HG03060 (cell line): ENCODE measurements around the gene OR10H4.
"Not testable (repeated sequence)": the region's sequence is repeated elsewhere in the genome, so short reads cannot be mapped to it uniquely, and the experiment has no call there.

Experiments
- ATAC-seq: cut with Tn5 transposase; IDR thresholded peaks from one replicate; pipeline ENCODE4 v1.9.1; 2021; ENCODE audit warnings: low read depth, moderate number of reproducible peaks; ENCODE audit not compliant: unreplicated experiment

OR10H4 gene

DNA sequence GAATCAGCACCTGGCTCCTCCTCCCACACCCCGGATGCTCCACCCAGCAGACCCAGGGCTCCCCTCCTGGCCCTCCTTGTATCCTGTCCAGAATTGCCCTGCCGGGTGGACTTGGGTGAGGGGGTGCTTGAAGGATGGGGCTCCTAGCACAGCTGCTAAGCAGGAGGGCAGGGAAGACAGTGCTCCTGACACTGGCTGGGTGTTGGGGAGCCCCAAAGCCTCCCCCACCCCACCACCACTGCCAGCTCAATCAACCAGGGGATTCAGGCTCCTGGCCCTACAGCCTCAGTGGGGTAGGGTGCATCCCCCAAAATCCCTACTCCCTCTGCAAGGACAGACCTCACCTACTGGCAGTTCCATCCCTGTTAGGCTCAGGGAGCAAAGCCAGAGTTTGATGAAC is 11.9 kb upstream of the OR10H4 start:
- no peak for ATAC-seq

DNA sequence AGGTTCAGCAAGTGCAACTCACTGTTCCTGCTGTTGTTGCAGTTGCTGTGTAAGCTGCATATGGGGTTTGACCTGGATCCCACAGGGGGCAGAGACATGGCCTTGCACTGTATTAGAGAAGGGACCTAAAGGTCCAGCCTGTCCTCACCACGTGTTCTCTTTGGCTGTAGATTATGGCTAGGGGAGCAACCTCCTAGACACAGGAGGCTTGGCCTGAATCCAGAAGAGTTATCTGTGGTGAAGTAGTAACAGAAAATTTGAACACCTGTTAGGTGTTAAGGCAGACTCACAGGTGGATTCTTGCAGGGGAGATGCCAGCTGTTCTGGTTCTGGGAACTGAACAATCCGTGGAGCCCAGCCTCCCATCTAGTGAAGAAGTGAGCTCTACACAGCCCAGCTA is 11.0 kb upstream of the OR10H4 start:
- ATAC-seq: no peak

DNA sequence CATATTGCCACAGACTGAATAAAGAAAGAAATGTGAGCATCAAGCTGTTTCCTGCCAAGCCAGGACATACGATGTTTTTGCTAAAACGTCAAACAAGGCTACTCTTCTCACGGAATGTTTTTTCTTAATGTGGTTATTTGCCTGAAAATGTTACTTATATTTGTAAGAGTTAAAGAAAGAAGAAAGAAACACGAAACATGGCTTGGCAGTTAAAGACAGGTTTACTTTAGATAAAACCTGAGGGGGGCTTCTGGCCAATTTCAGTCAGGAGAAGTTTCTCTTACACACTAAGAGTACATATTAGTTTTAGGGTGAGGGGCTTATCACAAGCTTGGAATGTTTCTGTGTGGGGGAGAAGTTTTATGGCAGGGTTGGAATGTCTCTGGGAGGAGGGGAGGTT is 4.4 kb upstream of the OR10H4 start:
- ATAC-seq: no peak

DNA sequence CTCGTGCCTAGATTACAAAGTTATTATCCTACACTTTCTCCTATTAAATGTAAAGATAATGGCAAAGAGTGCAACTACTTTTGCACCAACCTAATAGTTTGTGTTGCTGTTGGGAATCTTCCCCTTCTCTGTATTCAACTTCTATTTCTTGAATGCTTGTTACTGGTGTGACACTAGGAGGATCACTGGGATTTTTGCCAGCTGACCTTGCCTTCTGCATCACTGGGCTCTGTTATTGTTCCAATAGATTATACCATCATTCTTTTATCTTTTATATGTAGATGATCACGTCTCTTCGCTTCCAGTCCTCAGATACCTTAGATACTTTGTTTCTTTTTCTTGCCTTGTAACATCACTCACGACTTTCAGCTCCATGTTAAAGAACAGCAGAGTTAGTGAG is 3.5 kb upstream of the OR10H4 start:
- no peak for ATAC-seq

DNA sequence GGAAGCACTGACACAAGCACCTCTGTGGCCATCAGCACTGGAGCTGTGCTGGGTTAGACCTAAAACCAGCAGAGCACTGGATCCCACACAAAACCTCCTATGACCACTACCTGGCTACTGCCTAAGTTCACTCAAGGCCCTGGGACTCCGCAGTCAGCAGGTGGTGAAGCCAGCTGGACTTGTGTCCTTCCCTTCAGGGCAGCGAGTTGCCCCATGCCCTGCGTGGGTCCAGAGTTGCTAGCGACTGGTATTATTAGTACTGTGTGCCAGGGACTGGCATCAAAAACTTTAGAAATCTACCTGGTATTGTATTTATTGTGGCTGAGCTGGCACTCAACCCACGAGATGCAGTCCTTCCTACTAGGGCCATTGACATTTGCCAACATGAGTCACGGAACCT is 6.0 kb downstream of the OR10H4 start:
- no peak for ATAC-seq

DNA sequence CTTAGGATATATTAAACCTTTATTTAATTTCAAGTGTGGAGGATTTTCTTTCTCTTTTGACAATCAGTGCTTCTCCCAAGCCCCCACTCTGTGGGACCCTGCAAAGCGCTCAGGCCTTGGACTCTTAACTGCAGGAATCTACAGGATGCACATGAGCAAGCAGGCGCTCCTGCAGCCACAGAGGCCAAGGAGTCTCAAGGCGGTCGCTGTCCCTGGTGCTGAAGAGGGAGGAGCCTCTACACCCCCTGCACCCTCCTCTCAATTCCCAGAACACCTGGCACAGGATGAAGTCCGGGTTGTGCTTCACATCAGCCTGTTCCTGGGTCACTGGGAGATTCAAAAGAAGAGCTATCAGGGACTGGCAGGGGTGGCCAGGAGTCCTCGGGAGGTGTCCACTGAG is 13.5 kb downstream of the OR10H4 start:
- ATAC-seq: no peak

DNA sequence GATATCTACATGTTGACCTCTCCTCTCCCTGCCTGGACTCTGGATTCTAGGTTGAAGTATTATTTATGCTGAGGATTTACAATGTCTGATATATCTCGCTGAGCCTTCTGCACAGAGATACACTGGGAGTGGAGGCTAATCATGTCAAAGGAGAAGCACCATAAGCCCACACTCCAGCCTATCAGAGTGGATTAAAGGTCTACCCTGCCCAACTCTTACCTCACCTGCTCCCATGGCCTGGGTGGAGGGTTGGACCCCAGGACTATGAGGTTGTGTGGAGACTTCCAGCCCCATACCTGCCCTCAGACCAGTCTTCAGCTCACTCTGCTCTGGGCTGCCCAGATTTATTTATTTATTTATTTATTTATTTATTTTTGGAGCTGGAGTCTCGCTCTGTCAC is 15.4 kb downstream of the OR10H4 start:
- no peak for ATAC-seq

DNA sequence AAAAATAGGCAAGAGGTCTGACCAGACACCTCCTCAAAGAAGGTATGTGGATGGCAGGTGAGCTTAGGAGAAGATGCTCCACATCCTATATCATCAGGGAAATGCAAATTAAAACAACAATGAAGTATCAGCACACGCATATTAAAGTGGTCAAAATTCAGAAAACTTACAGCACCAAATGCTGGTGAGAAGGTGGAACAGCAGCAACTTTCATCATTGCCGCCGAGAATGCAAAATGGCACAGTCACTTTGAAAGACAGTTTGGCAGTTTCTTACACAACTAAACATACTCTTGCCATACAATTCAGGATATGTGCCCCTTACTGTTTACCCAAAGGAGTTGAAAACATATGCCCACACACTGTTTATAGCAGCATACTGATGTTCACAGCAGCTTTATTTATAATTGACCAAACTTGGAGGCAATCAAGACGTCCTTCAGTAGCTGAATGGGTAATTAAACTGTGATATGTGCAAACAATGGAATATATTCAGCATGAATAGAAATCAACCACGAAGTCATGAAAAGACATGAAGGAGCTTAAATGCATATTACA is 22.5 kb downstream of the OR10H4 start:
- ATAC-seq: no peak

DNA sequence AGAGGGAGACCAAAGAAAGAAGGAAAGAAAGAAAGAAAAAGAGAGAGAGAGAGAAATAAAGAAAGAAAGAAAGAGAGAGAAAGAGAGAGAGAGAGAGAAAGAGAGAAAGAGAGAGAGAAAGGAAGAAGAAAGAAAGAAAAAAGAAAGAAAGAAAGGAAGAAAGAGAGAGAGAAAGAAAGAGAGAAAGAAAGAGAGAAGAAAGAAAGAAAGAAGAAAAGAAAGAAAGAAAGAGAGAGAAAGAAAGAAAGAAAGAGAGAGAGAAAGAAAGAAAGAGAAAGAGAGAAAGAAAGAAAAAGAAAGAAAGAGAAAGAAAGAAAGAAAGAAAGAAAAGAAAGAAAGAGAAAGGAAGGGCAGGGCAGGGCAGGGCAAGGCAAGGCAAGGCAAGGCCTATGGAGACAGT is 23.2 kb downstream of the OR10H4 start:
- ATAC-seq: not testable (repeated sequence)

DNA sequence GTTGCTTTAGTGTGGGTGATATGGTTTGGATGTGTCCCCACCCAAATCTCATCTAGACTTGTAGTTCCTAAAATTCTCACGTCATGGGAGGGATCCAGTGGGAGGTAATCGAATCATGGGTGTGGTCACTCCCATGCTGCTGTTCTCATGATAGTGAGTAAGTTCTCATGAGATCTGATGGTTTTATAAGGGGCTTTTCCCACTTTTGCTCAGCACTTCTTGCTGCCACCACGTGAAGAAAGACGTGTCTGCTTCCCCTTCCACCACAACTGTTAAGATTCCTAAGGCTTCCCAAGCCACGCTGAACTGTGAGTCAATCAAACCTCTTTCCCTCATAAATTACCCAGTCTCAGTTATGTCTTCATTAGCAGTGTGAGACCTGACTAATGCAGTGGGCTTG is 26.0 kb downstream of the OR10H4 start:
- no peak for ATAC-seq

DNA sequence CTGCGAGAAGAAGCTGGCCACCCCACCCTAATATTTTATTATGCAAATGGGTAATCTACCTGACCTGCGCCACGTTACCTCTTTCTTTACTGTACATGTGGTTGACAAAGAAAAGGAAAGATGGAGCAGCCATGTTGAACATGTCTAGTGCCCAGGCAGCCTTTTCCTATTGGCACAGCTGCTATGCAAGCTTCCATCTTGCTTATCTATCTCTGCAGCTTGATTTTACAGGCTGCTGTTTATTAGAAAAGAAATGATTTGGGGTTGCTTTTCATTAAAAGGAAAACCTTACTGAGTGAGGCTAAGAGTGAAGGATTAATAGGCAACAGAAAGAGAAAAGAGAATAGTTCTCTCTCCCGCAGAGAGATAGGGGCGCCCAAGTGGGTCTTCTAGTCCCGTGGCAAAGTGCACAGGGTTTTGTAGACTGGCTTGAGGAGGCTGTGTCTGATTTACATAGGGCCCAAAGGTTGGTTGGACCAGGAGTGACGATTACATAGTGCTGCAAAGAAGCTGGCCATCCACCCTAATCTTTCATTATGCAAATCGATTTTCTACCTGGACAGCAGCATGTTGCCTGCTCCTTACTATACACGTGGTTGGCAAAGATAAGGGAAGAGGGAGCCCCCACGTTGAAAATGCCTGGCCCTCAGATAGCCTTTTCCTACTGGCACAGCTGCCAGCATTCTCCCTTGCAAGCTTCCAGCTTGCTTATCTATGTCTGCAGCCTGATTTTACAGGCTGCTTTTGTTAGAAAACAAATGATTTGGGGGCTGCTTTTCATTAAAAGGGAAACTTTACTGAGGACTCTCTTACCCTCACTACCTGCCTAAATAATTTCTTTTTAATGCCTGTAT is 28.3 kb downstream of the OR10H4 start:
- ATAC-seq: no peak

DNA sequence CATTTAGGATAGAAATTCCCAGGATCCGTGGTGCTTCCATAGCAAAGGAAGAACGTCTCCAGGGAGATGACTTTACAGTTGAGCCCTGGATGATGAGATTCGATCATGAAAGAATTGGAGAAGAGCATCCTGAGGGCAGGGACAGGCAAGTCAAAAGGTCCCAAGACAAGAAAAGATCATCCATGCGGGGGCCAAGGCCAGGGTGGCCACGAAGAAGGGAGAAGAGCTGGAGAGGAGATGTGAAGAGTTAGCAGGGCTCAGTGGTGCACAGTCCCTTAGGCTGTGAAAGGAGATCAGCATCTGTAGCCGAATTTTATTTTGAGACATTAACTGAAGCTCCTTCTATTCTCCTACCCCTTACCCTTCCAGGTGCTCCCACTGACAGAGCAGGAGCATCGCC is 28.9 kb downstream of the OR10H4 start:
- ATAC-seq: no peak

DNA sequence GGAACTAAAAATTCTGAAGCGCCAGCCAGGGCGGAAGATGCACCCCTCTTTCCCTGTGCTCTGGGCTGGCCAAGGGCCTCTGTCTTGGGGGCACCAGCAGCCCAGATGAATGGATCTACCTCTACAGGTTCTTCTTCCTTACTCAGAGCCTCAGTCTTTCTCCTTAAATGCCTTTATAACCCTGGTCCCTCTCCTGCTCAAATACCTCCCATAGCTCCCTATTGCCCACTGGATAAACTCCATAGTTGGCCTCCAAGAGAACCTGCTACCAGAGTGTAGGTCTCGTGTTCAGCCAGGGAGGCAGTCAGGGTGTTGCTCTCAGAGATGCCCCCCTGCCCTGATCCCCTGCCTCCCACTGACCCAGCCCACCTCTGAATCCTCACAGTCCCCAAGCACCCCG is 30.5 kb downstream of the OR10H4 start:
- ATAC-seq: no peak

DNA sequence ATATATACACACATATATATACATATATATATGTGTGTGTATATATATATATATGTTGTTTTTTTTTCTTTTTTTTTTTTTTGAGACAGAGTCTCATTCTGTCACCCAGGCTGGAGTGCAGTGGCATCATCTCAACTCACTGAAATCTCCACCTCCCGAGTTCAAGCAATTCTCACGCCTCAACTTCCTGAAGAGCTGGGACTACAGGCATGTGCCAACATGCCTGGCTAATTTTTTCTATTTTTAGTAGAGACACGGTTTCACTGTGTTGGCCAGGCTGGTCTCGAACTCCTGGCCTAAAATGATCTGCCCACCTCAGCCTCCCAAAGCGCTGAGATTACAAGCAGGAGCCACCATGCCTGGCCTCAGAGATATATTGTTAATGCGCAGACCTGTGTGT is 37.0 kb downstream of the OR10H4 start:
- ATAC-seq: not testable (repeated sequence)

DNA sequence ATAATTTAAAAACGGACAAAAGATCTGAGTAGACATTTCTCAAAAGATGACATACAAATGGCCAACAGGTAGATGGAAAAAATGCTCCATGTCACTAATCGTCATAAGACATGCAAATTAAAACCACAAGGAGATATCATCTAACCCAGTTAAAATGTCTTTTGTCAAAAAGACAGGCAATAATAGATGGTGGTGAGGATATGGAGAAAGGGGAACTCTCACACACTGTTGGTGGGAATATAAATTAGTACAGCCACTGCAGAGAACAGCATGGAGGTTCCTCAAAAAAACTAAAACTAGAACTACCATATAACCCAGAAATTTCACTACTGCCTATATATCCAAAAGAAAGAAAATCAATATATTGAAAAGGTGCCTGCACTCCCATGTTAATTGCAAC is 37.9 kb downstream of the OR10H4 start:
- ATAC-seq: no peak

DNA sequence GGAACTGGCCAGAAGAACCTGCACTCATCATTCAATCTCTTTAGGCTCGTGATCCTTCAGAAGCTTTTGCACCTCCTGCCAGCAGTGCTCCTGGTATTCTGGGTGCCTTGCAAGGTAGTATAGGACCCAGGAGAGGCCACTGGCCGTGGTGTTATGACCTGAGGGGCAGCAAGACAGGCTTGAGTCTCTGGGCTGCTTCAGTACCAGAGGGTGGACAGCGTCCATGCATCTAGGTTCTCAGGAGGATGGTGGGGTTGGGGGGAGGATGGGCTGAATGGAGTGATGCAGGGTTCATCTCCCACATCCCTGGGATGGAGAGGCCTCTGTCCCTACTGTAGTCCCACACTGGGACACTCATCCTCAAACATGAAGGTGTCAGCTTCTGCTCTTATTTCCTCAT is 41.1 kb downstream of the OR10H4 start:
- ATAC-seq: no peak

DNA sequence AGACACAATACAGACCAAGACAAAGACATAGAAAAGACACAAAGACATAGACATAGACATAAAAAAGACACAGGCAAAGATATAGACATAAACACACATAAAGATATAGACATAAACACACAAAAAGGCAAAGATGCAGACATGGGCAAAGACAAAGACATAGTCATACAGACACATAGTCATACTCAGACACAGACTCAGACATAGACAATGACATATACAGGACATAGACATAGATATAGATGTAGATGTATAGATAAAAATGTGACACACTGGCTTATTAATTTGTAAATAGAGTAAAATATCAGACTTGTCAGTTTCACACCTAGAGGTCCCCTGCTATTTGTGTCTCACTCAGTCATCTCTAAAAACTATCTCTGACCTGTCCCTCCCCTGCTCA is 42.8 kb downstream of the OR10H4 start:
- ATAC-seq: no peak

DNA sequence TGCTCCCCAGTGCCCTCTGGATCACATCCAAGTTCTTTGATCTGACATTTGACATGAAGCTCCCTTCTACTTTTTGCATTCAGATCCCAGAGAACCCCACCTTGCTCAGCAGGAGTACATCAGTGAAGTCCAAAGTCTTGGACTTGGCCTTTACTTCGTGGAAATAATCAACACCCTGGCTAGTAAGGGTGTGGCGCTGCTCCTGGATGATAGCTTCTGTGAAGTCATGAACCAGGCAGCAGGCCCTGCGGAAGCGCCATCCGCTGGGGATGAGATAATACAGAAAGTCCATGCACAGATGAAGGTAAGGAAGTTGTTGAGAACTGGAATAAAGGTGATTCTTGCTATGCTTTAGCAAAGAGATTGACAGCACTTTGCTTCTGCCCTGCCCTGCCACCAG is 43.2 kb downstream of the OR10H4 start:
- no peak for ATAC-seq

DNA sequence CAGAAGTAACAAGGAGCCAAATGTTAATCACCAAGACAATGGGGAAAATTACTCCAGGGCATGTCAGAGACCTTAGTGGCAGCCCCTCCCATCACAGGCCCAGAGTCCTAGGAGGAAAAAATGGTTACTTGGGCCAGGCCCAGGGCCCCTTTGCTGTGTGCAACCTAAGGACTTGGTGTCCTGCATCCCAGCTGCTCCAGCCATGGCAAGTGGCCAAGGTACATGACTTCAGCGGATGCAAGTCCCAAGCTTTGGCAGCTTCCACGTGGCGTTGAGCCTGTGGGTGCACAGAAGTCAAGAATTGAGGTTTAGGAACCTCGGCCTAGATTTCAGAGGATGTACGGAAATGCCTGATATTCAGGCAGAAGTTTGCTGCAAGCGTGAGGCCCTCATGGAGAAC is 46.7 kb downstream of the OR10H4 start:
- ATAC-seq: no peak

DNA sequence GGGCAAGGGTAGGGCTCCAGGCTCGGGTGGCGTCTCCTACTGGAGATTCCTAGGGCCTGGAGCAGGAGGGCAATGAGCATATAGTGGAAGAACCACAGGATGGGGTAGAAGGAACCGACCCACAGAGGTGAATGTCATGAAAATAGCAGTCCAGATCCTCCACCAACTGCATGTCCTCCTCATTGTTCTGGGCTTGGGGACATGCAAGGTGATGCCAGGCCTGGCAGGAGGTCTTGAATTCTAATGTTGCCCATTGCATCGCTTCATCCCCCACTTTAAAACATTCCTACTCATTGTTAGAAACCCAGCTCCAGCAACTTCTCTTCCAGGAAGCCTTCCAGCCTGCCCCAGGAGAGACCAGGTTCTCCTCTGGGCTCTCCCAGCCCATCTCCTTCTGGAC is 49.4 kb downstream of the OR10H4 start:
- no peak for ATAC-seq
